HEK293T (cell line): ENCODE data around the gene LGR5.

Source experiments
- BHLHE40 ChIP-seq: fragments of 450-650 bp; IDR thresholded peaks from 2 replicates; pipeline ENCODE4 v1.6.1; 2016; ENCODE audit warnings: mild to moderate bottlenecking, moderate library complexity, borderline replicate concordance
- ELF4 ChIP-seq: fragments of 450-650 bp; IDR thresholded peaks from 2 replicates; pipeline ENCODE4 v1.6.1; 2017; ENCODE audit warnings: antibody characterized with exemption
- FOXA1 ChIP-seq: fragments of 450-650 bp; IDR thresholded peaks from 2 replicates; pipeline ENCODE4 v1.6.1; 2016; ENCODE audit warnings: mild to moderate bottlenecking
- HDGF ChIP-seq: fragments of 450-650 bp; IDR thresholded peaks from 2 replicates; pipeline ENCODE4 v1.6.1; 2017; ENCODE audit warnings: antibody characterized with exemption, borderline replicate concordance
- L3MBTL2 ChIP-seq: fragments of 450-650 bp; conservative IDR thresholded peaks from 2 replicates; pipeline ENCODE4 v1.6.1; 2016; ENCODE audit warnings: mild to moderate bottlenecking
- LEF1 ChIP-seq: fragments of 450-650 bp; IDR thresholded peaks from 2 replicates; pipeline ENCODE4 v1.6.1; 2017; ENCODE audit warnings: mild to moderate bottlenecking, borderline replicate concordance
- NFRKB ChIP-seq: fragments of 450-650 bp; IDR thresholded peaks from 2 replicates; pipeline ENCODE4 v1.6.1; 2016; ENCODE audit warnings: mild to moderate bottlenecking, moderate library complexity
- SP1 ChIP-seq: fragments of 450-650 bp; IDR thresholded peaks from 2 replicates; pipeline ENCODE4 v1.6.1; 2017
- SUZ12 ChIP-seq: fragments of 450-650 bp; IDR thresholded peaks from 2 replicates; pipeline ENCODE4 v1.6.1; 2016; ENCODE audit warnings: mild to moderate bottlenecking
- TARDBP ChIP-seq: fragments of 450-650 bp; IDR thresholded peaks from 2 replicates; pipeline ENCODE4 v1.6.1; 2016
- TF ChIP-seq, protein P1 (sequence below): fragments of 450-650 bp; IDR thresholded peaks from 2 replicates; pipeline ENCODE4 v1.6.1; 2016

- TF ChIP-seq BHLHE40 (no peak), ELF4 (no peak), NFRKB (no peak), TARDBP (no peak), FOXA1 (no peak), L3MBTL2 (no peak), LEF1 (no peak), HDGF (no peak), SUZ12 (no peak), SP1 (no peak)
- TF ChIP-seq, protein P1, sequence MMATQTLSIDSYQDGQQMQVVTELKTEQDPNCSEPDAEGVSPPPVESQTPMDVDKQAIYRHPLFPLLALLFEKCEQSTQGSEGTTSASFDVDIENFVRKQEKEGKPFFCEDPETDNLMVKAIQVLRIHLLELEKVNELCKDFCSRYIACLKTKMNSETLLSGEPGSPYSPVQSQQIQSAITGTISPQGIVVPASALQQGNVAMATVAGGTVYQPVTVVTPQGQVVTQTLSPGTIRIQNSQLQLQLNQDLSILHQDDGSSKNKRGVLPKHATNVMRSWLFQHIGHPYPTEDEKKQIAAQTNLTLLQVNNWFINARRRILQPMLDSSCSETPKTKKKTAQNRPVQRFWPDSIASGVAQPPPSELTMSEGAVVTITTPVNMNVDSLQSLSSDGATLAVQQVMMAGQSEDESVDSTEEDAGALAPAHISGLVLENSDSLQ: no peak
These were observed 26.2 kb downstream of the LGR5 start for GRCh38 chr12:71465796-71466195.
